GM19328 (cell line): ENCODE measurements around the gene CD200.
"Not testable (repeated sequence)": the region's sequence is repeated elsewhere in the genome, so short reads cannot be mapped to it uniquely, and the experiment has no call there.

Source experiments
- ATAC-seq: cut with Tn5 transposase; IDR thresholded peaks from one replicate; pipeline ENCODE4 v1.9.1; 2021; ENCODE audit warnings: mild to moderate bottlenecking, moderate library complexity; ENCODE audit not compliant: unreplicated experiment

Gene CD200

DNA sequence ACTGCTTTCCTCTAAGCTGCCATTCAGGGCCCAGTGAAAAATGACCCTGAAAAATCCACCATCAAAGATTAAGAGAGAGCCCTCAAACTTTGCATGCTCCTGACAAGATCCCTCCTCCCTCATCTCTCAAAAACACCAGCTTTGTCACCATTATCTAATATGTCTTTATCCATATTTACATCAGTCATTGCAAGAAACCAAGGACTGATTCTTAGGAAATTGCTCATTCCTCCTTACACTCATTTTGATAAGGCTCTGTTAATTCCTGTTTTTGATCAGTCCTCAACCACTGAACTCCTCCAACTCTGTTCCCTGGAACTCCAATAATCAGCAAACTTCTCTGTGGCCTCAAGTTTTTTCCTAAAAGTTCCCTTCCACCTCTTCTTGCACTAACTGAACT, 51.8 kb downstream of the CD200 start:
- ATAC-seq: no peak

DNA sequence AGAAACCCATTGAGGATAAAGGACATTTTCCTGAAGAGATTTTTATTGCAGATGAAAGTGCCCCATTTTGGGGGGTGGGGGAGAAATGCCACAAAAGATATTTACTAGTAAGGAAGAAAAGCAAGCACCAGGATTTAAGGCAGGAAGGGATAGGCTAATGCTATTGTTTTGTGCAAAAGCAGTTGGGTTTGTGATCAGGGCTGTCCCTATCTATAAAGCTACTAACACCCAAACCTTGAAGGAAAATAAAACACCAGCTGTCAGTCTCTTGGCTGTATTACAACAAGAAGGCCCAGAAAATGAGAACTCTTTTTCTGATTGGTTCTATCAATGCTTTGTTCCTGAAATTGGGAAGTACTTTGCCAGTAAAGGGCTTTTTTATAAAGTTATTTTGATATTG, 56.0 kb downstream of the CD200 start:
- no peak for ATAC-seq

DNA sequence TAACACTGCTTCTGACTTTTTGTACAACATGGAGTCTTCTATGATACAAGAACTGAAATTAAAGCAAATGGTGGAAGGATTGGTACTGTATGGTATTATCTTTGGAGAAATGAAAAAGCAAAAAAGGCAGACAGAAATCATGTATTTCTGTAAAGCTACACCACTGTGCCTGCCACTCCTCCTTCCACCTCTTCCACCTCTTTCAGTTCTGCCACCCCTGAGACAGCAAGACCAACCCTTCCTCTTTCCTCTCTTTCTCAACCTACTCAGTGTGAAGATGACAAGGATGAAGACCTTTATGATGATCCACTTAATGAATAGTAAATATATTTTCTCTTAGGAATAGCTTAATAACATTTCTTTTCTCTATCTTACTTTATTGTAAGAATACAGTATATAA, 57.0 kb downstream of the CD200 start:
- ATAC-seq: no peak

DNA sequence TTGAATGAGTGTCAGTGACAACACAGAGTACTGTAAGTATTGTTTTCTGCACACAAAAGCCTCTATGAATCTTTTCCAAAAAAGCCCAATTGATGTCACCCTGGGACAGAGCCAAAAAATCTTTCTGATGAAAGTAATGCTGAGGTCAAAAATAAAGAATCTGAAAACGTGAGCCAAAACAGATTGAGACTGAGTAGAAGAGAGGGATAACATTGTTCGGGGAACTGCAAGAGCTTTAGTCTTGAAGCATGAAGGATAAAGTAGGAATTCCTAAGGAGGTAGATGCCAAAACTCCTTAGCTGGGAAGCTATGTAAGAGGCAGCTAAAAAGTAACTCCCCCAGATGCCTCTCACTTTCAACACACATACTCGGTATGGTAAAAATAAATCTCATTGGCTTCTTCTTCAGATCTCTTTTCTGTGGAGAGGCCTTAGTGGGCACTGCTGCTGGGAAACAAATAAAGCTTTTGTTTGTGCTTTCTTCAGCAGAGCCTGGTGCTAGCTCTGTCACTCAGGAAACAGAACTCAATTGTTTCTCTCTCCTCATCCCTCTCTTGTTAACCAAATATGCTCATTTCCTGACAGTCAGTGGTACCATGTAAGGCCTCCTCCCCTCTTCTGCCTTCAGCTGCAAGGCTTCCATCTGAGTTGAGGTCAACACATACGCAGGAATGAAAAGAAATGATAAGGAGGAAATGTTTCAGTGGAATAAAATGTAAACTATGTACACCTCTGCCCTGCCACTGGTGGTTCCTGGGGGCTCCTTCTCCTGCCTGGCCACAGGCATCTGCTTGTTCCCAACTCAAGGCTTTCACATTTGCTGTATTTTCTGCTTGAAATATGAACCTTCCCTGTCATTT, 58.1 kb downstream of the CD200 start:
- ATAC-seq: no peak

DNA sequence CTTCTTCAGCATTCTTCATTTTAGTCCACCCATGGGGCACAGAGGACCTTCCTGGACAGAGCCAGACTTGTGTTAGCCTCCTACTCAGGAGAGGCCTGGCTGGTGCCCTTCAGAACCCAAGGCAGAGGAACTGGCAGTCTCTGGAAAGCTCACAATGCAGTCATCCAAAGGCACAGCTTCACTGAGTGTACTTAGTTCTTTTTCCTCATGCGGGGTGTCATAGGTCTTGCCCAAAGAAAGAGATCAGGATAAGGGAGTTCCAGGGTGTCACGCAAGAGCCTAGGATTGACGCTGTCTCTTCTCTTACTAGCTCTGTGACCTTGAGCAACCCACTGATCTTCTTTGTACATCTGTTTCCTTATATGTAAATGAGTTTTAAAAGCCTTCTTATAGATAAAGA, 58.7 kb downstream of the CD200 start:
- ATAC-seq: no peak

DNA sequence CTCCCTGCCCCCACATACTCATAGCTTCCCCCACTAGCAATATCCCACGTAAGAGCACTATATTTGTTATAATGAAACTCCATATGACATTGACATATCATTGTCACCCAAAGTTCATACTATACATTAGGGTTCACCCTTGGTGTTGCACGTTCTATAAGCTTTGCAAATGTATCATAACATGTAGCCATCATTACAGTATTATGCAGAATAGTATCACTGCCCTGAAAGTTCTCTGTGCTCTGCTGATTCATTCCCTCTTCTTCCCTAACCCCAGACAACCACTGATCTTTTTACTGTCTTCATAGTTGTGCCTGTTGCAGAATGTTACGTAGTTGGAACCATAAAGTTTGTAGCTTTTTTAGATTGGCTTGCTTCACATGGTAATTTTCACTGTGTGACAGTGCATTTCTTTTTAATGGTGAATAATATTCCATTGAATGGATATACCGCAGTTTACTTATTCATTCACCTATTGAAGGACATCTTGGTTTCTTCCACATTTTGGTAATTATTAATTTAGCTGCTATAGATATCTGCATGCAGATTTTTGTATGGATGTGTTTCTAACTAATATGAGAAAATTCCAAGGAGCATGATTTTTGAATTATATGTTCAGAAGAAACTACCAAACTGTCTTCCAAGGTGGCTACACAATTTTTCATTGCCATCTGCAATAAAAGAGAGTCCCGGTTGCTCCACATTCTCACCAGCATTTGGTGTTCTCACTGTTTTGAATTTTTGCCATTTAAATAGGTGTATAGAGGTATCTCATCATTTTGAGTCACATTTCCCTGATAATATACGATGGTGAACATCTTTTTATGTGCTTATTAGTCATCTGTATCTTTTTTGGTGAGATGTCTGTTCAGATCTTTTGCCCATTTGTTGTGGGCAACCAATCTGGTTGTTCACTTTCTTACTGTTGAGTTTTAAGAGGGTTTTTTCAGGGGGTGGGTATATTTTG, 59.7 kb downstream of the CD200 start:
- no peak for ATAC-seq

DNA sequence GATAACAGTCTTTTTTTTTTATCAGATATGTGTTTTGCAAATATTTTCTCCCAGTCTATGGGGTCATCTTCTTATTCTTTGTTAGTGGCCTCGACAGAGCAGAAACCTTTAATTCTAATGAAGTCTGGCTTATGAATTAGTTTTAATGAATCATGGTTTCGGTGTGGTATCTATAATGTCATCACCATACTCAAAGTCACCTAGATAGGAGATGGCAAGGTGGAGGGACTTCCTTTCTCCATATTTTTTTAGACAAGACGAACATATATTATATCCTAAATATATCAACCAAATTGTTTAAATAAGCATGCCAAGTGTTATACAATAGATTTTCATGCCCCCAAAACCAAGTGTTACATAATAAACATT, 60.4 kb downstream of the CD200 start:
- no peak for ATAC-seq

DNA sequence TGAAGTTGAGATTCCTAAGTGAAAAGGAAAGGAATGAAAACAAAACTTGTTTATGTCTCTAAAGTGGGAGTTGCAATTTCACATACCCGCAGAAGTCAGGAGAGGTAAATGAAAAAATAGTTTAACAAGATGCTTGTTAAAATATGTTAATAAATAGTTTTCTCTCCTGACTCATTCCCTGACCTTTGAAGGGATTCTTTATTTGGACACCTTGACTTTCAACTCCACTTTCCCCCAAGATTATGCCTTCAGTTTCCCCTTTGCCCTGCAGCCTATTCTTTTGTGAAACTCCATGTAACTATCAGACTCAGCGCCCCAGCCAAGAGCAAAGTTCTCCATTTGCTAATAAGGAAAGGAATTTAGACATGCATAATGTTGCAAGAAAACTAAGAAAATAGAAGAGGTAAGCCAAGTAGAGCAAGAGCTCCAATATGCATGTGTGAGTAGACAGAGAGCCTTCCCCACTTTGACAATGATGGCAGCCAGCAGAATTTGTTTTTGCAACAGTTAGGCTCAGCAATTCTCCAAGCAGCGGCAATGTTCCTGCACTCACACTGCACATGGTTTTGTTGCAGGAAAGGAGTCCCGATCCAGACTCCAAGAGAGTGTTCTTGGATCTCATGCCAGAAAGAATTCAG, 61.2 kb downstream of the CD200 start:
- no peak for ATAC-seq

DNA sequence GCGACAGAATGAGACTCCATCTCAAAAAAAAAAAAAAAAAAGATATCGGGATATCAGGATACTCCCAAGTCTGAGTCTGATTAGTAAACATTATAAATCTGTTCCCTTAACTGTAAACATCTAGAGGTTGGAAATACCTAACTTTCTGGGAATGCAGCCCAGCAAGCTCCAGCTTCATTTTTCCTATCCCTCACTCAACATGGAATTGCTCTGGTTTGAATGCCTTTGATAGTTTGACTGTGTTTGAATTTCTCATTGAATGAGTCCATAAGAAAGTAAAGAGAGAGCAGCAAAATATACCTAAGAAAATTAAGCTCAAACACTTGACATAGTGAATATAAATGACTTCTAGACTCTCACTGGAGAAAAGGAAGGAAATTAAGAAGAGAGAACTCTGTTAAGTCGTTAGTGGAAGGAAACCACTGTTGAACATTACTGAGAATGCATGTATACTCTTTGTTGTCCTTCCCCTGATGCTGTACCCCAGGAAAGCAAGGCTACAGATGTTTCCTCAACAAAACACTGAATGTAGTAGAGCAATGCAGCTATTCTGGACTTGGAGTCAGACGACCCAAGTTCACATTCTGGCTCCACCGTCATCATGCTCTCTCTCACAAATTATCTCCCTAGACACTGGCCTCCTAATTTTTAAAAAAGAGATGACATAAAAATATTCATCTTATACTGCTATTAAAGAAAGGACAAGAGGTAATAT, 62.4 kb downstream of the CD200 start:
- no peak for ATAC-seq

DNA sequence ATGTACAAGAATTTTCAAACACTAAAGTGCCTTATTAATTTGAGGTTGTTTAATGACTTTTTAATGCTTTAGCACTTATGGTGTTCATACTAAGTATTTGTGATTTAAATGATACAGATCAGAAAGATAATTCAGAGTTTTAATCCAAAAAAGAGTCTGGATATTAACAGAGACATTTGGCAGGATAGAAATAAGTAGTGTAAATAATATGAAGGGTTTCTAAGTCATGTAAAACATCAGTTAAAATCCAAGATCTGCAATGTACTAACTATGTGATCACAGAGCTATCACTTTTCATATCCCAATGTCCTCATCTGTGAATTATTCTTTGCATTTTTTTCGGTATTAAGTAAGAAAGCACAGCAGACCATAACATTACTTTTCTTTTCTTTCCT, 62.9 kb downstream of the CD200 start:
- no peak for ATAC-seq

DNA sequence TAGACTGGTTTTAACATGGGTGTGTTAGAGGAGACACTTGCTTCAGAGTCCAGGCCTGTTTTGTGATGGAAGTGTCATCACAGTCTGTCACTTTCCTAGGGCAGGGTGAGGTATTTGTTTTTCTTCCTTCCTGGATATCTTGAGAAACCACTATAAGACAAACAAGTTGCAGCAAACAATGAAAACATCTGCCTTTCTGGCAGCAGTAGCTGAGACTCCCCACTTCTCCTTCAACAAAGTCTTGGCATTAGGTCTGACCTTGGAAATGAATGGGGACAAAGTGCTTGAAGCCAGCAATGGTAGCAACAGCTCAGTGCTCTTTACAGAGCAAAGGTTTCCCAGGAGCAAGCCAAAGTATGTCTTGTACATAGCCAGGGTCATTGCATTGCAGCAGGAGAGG, 64.6 kb downstream of the CD200 start:
- ATAC-seq: no peak

DNA sequence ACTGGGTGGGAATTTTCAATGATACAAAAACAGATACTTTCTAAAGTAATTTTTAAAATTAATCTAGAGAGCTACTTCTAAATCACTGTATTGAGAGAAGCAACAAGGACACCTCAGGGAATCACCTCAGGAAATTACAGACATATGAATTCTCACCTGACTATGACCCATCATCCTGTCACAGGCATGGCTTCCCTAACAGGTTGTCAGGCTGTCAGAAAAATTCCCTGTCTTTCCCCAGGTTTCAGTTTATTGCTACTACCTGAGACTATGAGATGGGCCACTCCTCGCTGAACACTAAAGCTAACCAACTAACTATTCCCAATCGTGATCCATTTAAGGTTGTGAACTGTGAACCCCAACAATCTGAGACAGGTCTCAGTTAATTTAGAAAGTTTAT, 66.1 kb downstream of the CD200 start:
- no peak for ATAC-seq

DNA sequence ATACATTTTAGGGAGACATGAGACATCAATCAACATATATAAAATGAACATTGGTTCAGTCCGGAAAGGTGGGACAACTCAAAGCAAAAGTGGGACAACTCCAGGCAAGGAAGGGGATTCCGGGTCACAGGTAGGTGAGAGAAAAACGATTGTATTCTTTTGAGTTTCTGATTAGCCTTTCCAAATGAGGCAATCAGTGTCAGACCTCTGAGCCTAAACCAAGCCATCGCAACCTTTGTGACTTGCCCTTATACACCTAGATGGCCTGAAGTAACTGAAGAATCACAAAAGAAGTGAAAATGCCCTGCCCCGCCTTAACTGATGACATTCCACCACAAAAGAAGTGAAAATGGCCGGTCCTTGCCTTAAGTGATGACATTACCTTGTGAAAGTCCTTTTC, 66.6 kb downstream of the CD200 start:
- ATAC-seq: not testable (repeated sequence)

DNA sequence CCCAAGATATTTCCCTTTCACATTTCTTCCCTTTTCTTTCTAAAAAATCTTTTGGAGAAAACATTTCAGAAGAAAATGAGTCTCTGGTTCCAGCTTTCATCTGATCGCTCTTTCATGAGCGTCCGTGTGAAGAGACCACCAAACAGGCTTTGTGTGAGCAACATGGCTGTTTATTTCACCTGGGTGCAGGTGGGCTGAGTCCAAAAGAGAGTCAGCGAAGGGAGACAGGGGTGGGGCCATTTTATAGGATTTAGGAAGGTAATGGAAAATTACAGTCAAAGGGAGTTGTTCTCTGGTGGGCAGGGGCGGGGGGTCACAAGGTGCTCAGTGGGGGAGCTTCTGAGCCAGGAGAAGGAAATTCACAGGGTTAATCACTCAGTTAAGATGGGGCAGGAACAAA, 67.4 kb downstream of the CD200 start:
- not testable (repeated sequence) for ATAC-seq

DNA sequence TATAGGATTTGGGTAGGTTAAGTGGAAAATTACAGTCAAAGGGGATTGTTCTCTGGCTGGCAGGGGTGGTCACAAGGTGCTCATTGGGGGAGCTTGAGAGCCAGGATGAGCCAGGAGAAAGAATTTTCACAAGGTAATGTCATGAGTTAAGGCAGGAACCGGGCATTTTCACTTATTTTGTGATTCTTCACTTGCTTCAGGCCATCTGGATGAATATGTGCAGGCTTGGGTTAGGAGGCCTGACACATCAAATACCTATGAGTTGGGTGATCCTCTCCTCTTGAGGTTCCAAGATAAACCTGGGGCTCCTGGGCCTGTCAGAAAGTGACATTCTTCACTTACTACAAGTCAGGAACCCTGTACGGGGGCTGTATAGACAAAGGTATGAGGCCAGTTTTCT, 68.7 kb downstream of the CD200 start:
- ATAC-seq: no peak

DNA sequence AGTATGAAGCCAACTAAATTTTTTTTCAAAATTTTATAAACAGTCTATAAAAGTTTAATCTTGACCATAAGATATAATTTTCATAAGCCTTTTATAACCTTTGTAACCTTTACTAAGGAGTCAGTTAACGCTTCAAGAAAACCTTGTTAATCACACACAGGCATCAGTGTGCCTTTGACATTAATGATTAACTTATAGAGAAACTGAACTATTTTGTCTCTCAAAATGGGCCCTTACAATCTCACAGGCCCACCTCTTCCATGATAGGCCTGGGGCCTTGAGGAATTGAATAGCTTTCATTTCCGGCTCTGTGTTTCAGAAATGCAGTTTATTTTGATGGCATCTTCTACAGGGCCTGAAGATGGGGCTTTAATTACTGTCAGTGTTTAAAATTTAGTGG, 70.1 kb downstream of the CD200 start:
- ATAC-seq: no peak

DNA sequence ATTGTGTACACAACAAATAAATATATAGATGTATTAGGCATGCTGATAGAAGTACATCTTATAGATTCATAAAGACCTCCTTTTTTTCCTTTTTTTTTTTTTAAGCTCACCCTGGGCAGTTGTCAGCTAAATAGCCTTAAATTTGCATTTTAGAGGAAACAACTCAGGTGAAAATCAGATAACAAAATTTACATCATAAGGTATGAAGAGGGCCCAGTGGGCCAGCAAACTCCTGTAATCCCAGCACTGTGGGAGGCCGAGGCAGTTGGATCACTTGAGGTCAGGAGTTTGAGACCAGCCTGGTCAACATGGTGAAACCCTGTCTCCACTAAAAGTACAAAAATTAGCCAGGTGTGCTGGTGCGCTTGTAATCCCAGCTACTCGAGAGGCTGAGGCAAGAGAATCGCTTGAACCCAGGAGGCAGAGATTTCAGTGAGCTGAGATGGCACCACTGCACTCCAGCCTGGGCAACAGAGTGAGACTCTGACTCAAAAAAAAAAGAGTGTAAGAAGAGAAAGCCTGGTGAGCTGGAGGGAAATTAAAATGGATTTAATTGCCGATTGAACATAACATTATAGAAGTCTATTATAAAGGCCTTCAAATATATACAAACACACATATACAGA, 72.1 kb downstream of the CD200 start:
- not testable (repeated sequence) for ATAC-seq

DNA sequence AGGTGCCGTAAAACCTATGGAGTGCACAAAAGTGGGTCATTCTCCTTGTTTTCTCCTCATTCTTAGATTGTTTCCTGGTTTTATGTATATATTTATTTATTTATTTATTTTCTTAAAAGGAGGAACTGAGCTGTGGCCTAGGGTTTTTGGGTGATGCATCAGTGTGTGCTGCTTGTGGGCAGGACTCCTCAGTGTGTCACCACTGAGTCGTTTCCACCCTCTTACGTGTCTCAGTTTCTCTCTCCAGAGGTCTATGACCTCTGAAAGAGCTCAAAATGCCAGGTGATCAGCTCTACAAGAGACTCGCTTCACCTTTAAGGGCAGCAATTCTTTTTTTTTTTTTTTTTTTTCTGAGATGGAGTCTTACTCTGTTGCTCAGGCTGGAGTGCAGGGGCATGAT, 72.9 kb downstream of the CD200 start:
- no peak for ATAC-seq

DNA sequence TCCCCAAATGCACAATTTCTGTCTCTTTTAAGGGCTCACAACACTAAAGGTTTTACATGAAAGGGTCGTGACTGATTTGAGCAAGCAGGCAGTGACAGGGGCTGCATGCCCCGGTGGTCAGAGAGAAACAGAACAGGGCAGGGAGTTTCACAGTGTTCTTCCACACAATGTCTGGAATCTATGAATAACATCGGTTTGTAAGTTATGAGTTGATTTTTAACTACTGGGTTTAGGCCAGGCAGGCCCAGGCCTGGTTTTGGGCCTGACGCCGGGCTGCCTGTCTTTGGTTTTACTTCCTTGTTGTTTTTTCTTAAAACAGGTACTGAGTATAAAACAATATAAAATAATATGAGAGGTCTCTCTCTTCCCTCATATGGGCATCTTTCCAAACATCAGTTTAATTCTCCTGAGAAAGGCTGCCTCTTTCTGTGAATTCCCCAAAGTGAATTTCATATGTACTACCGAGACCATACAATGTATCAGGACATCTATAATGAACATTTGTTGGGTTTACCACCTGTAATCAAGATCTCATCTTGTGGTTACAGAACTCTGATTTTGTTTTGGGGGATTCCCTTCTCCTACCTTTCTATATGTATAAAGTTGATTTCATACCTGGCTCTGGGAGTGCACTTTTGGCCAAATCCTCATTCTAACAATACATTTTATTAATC, 74.4 kb downstream of the CD200 start:
- peak; percentile 45 for ATAC-seq
